SK-N-SH (cell line): ENCODE measurements around the gene PNMA6E.

ENCODE experiments used
- EP300 ChIP-seq, 2 experiments: IDR thresholded peaks; 2 replicates each; pipeline versions ENCODE4 v1.4.0 to v1.6.1; 2012; ENCODE audit warnings: borderline replicate concordance in 1 of 2, low read depth in 1 of 2, low read length in 1 of 2
- EZH2phosphoT487 ChIP-seq: fragments of 200-600 bp; sonication (generic); IDR thresholded peaks from 2 replicates; pipeline ENCODE4 v1.6.1; 2017; ENCODE audit warnings: low read depth, mixed run types, mild to moderate bottlenecking, antibody characterized with exemption, moderate library complexity, borderline replicate concordance
- JUND ChIP-seq: IDR thresholded peaks from 2 replicates; pipeline ENCODE4 v1.4.0; 2012
- MXI1 ChIP-seq: IDR thresholded peaks from 2 replicates; pipeline ENCODE4 v1.6.1; 2012; ENCODE audit warnings: mild to moderate bottlenecking, low read depth, low read length, improper control_type of control experiment
- POLR2AphosphoS5 ChIP-seq: IDR thresholded peaks from 2 replicates; pipeline ENCODE4 v1.6.1; 2012; ENCODE audit warnings: low read depth, low read length
- RAD21 ChIP-seq: IDR thresholded peaks from 2 replicates; pipeline ENCODE4 v1.6.1; 2012; ENCODE audit warnings: mild to moderate bottlenecking, low read length
- RXRA ChIP-seq: IDR thresholded peaks from 2 replicates; pipeline ENCODE4 v1.4.0; 2012; ENCODE audit warnings: low read depth, mild to moderate bottlenecking, borderline replicate concordance
- TAF1 ChIP-seq: IDR thresholded peaks from 2 replicates; pipeline ENCODE4 v1.6.1; 2012; ENCODE audit warnings: low read depth, mild to moderate bottlenecking, low read length, moderate library complexity, borderline replicate concordance
- USF1 ChIP-seq: IDR thresholded peaks from 2 replicates; pipeline ENCODE4 v1.4.0; 2012; ENCODE audit warnings: low read depth, borderline replicate concordance
- YY1 ChIP-seq: IDR thresholded peaks from 2 replicates; pipeline ENCODE4 v1.4.0; 2012; ENCODE audit warnings: low read depth, mild to moderate bottlenecking
- ZBTB33 ChIP-seq: IDR thresholded peaks from 2 replicates; pipeline ENCODE4 v1.4.0; 2012; ENCODE audit warnings: low read depth, borderline replicate concordance
- TF ChIP-seq, protein P1 (sequence below): fragments of 200-600 bp; sonication (generic); IDR thresholded peaks from 2 replicates; pipeline ENCODE4 v1.6.1; 2017; ENCODE audit warnings: antibody characterized with exemption, mild to moderate bottlenecking, moderate library complexity
- TF ChIP-seq, protein P2 (sequence below): IDR thresholded peaks from 2 replicates; pipeline ENCODE4 v1.4.0; 2012; ENCODE audit warnings: low read depth

- TF ChIP-seq ZBTB33 (no peak), YY1 (no peak), POLR2AphosphoS5 (no peak), MXI1 (no peak), USF1 (no peak), EZH2phosphoT487 (no peak), JUND (no peak), EP300 (IDR thresholded peaks at IDR 0.05; ENCODE audit: borderline replicate concordance in 1 of 2, low read depth in 1 of 2, low read length in 1 of 2) (no peak), TAF1 (no peak), RAD21 (no peak), RXRA (no peak)
- TF ChIP-seq, protein P1, sequence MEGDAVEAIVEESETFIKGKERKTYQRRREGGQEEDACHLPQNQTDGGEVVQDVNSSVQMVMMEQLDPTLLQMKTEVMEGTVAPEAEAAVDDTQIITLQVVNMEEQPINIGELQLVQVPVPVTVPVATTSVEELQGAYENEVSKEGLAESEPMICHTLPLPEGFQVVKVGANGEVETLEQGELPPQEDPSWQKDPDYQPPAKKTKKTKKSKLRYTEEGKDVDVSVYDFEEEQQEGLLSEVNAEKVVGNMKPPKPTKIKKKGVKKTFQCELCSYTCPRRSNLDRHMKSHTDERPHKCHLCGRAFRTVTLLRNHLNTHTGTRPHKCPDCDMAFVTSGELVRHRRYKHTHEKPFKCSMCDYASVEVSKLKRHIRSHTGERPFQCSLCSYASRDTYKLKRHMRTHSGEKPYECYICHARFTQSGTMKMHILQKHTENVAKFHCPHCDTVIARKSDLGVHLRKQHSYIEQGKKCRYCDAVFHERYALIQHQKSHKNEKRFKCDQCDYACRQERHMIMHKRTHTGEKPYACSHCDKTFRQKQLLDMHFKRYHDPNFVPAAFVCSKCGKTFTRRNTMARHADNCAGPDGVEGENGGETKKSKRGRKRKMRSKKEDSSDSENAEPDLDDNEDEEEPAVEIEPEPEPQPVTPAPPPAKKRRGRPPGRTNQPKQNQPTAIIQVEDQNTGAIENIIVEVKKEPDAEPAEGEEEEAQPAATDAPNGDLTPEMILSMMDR, result no peak
- TF ChIP-seq, protein P2, sequence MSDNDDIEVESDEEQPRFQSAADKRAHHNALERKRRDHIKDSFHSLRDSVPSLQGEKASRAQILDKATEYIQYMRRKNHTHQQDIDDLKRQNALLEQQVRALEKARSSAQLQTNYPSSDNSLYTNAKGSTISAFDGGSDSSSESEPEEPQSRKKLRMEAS, result no peak
Observed at GRCh38 chrX:153411988-153412574, 10.9 kb upstream of the PNMA6E start.
